HCT116 (cell line): Measurements from ENCODE around the gene KISS1R. TPM values are rescaled to one million over a fixed set of nuclear protein-coding genes. Genes with fewer than 3 reads are reported as not detected.

Source experiments
- ATAC-seq: fragments of 200-7000 bp; cut with Tn5 transposase; 2 replicates; pipeline ENCODE4 v1.9.1; 2020; ENCODE audit warnings: mild to moderate bottlenecking, moderate library complexity
- BruUV-seq: library from RNA; stranded (reverse); fragments of 400-500 nt; replicated peaks from 2 replicates; lab custom pipeline; 2021; lab: Mats Ljungman, UMichigan
- CTCF ChIA-PET: fragments of 300-600 bp; sonication (Branson Sonifier 250); formaldehyde crosslinking; loops from one replicate; lab custom pipeline; 2021; ENCODE audit warnings: antibody characterized with exemption; lab: Charles Lee
- POLR2A ChIA-PET: fragments of 300-600, 350-600 bp; sonication (Branson Sonifier 250); formaldehyde crosslinking; loops from one replicate; lab custom pipeline; 2021; ENCODE audit warnings: antibody characterized with exemption; lab: Charles Lee
- RAD21 ChIA-PET, 2 experiments: fragments of 300-600 bp; sonication (Branson Sonifier 250); formaldehyde crosslinking; loops; one replicate each; lab custom pipeline; 2023; ENCODE audit warnings: low total read pairs in 2 of 2; ENCODE audit not compliant: uncharacterized antibody in 2 of 2, unreplicated experiment in 2 of 2, low non-redundant PET in 1 of 2; lab: Charles Lee
- DNase-seq: peaks from one replicate; pipeline ENCODE4 v3.0.0-alpha.2; 2010; ENCODE audit warnings: low read depth, low spot score
- H2AFZ ChIP-seq: fragments of 200-600 bp; shearing (Covaris generic), sonication (generic); 2 replicates; pipeline ENCODE4 v1.6.1; 2017; ENCODE audit warnings: low read depth, mixed run types, mixed read lengths, antibody characterized with exemption, low read length; ENCODE audit not compliant: poor library complexity, severe bottlenecking
- H3K27ac ChIP-seq: 2 replicates; pipeline ENCODE4 v1.5.1; 2012; ENCODE audit warnings: low read depth, low read length
- H3K27me3 ChIP-seq: fragments of 200-600 bp; sonication (generic); 2 replicates; pipeline ENCODE4 v1.6.1; 2016; ENCODE audit warnings: mixed run types, low read length, mixed read lengths; ENCODE audit not compliant: insufficient read depth
- H3K36me3 ChIP-seq, 2 experiments: fragments of 200-500 bp in 1 of 2; fragments of 200-600 bp in 1 of 2; sonication (Bioruptor generic) in 1 of 2; sonication (generic) in 1 of 2; 2 replicates each; pipeline versions ENCODE4 v1.5.1 to v1.6.1; 2014 to 2016; ENCODE audit warnings: low read length in 2 of 2, inconsistent platforms in 1 of 2, mixed read lengths in 1 of 2, mixed run types in 1 of 2; ENCODE audit not compliant: insufficient read depth in 2 of 2, control insufficient read depth in 1 of 2
- H3K4me1 ChIP-seq, 2 experiments: fragments of 200-600 bp in 1 of 2; sonication (generic) in 1 of 2; 2 replicates each; pipeline versions ENCODE4 v1.5.1 to v1.6.1; 2012 to 2017; ENCODE audit warnings: low read length in 2 of 2, inconsistent platforms in 1 of 2, mild to moderate bottlenecking in 1 of 2, mixed read lengths in 1 of 2, mixed run types in 1 of 2, moderate library complexity in 1 of 2; ENCODE audit not compliant: insufficient read depth in 2 of 2, control insufficient read depth in 1 of 2
- H3K4me2 ChIP-seq: fragments of 200-600 bp; sonication (generic); 2 replicates; pipeline ENCODE4 v1.6.1; 2017; ENCODE audit warnings: mixed run types, low read length, mixed read lengths
- H3K4me3 ChIP-seq, 2 experiments: fragments of 200-600 bp in 1 of 2; sonication (generic) in 1 of 2; replicated peaks in 1 of 2; 2 replicates each; pipeline ENCODE4 v1.5.1; 2011 to 2016; ENCODE audit warnings: low read length in 2 of 2, control low read depth in 1 of 2, low read depth in 1 of 2, mild to moderate bottlenecking in 1 of 2, mixed read lengths in 1 of 2, mixed run types in 1 of 2
- H3K79me2 ChIP-seq: fragments of 200-600 bp; sonication (generic); 2 replicates; pipeline ENCODE4 v1.6.1; 2017; ENCODE audit warnings: mild to moderate bottlenecking, mixed run types, low read length, moderate library complexity, mixed read lengths; ENCODE audit not compliant: insufficient read depth
- H3K9ac ChIP-seq: fragments of 200-600 bp; sonication (generic); 2 replicates; pipeline ENCODE4 v1.6.1; 2016; ENCODE audit warnings: low read length, mixed read lengths
- H3K9me2 ChIP-seq: fragments of 200-600 bp; sonication (generic), shearing (Covaris generic); 2 replicates; pipeline ENCODE4 v1.6.1; 2017; ENCODE audit warnings: mixed run types, mild to moderate bottlenecking, moderate library complexity; ENCODE audit not compliant: insufficient read depth
- H3K9me3 ChIP-seq, 2 experiments: fragments of 200-500 bp in 1 of 2; fragments of 200-600 bp in 1 of 2; sonication (Bioruptor generic) in 1 of 2; sonication (generic) in 1 of 2; 2 replicates each; pipeline ENCODE4 v1.6.1; 2014 to 2017; ENCODE audit warnings: low read length in 2 of 2, mixed read lengths in 2 of 2, inconsistent platforms in 1 of 2, low read depth in 1 of 2, mild to moderate bottlenecking in 1 of 2, mixed run types in 1 of 2, moderate library complexity in 1 of 2; ENCODE audit not compliant: control insufficient read depth in 1 of 2, insufficient read depth in 1 of 2
- H4K20me1 ChIP-seq: fragments of 200-600 bp; sonication (generic), shearing (Covaris generic); 2 replicates; pipeline ENCODE4 v1.6.1; 2017; ENCODE audit warnings: mixed run types, mild to moderate bottlenecking, moderate library complexity; ENCODE audit not compliant: insufficient read depth
- CEBPB ChIP-seq: IDR thresholded peaks from 2 replicates; pipeline ENCODE4 v1.6.1; 2012; ENCODE audit warnings: low read depth
- CTCF ChIP-seq, 3 experiments: fragments of 200-600 bp in 1 of 3; sonication (generic) in 1 of 3; IDR thresholded peaks in 2 of 3; conservative IDR thresholded peaks in 1 of 3; 2 replicates each; pipeline ENCODE4 v1.5.1; 2012 to 2017; ENCODE audit warnings: low read depth in 2 of 3, low read length in 2 of 3, antibody characterized with exemption in 1 of 3, borderline replicate concordance in 1 of 3, control low read depth in 1 of 3, mild to moderate bottlenecking in 1 of 3, mixed read lengths in 1 of 3, mixed run types in 1 of 3, moderate library complexity in 1 of 3; ENCODE audit not compliant: insufficient read depth in 1 of 3
- EGR1 ChIP-seq: IDR thresholded peaks from 2 replicates; pipeline ENCODE4 v1.6.1; 2012; ENCODE audit warnings: low read depth
- ELF1 ChIP-seq: IDR thresholded peaks from 2 replicates; pipeline ENCODE4 v1.6.1; 2012; ENCODE audit warnings: low read depth, borderline replicate concordance
- EZH2 ChIP-seq: fragments of 200-600 bp; sonication (generic); IDR thresholded peaks from 2 replicates; pipeline ENCODE4 v1.6.1; 2017; ENCODE audit warnings: antibody characterized with exemption, mixed run types
- EZH2phosphoT487 ChIP-seq: fragments of 200-600 bp; IDR thresholded peaks from 2 replicates; pipeline ENCODE4 v1.6.1; 2018; ENCODE audit warnings: antibody characterized with exemption, borderline replicate concordance
- MAX ChIP-seq: IDR thresholded peaks from 2 replicates; pipeline ENCODE4 v1.6.1; 2012
- POLR2A ChIP-seq: IDR thresholded peaks from 2 replicates; pipeline ENCODE4 v1.7.0; 2011; ENCODE audit warnings: borderline replicate concordance; ENCODE audit not compliant: insufficient read depth, insufficient read length; ENCODE audit errors: extremely low read depth
- SP1 ChIP-seq: IDR thresholded peaks from 2 replicates; pipeline ENCODE4 v1.6.1; 2012; ENCODE audit warnings: low read depth
- ZFX ChIP-seq: fragments of 450-650 bp; IDR thresholded peaks from 2 replicates; pipeline ENCODE4 v1.6.1; 2017
- intact Hi-C: fragments of 100-400 bp; cut with micrococcal nuclease; formaldehyde crosslinking; loops from 2 replicates; pipeline ENCODE4 v1.10.0; 2022
- total RNA-seq: library from RNA; stranded (reverse); gene quantifications from one replicate; pipeline ENCODE4 v1.2.1, GENCODE V29; 2021; ENCODE audit not compliant: unreplicated experiment

Gene KISS1R
- total RNA-seq, 1 experiment from 2014 or later: 5.9 TPM

DNA sequence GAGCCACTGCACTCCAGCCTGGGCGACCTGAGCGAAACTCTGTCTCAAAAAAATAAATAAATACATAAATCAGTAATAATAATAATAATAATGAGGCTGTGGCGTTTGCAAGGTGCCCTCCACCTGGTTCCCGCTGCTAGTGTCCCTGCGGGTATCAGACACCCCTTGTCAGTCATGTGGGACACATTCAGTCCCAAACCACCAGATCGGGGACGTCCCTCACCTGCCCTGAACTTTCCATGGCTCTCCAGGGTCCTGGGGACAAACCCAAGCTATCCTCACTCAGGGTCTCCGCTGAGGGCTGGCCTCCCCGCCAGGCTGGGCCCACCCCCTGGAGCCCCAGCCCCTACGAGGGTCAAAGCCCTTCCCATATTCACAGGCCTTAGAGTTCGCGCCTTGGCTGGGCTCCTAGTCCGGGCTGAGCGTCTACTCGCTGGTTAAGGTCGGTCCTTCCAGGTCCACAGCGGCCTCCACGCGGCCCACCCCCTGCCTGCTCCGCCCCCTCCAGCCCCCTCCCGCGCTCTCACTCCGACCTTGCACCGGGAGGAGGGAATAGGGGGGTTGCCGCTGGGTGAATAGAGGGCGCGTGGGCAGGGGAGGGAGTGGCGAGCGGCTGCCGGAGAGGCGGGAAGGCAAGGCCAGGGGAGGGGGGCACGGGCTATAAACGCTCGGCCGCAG is 349 bp upstream of the KISS1R start:
- Histone ChIP-seq H2AFZ (peak overlapping the region; percentile 40), H3K27ac (peak overlapping the region; percentile 71; the same call in 1 of the 2 replicates), H3K4me1 (peaks cover 6 to 29% of the 10 kb centered on the region in 2 experiments), H3K27me3 (no peaks in the 10 kb centered on the region), H3K9ac (peak overlapping the region; percentile 71), H3K9me3 (no peaks in the 10 kb centered on the region), H3K9me2 (no peaks in the 10 kb centered on the region), H3K4me3 (peak overlapping the region; percentile 47 to 67), H3K36me3 (no peaks in the 10 kb centered on the region), H4K20me1 (no peaks in the 10 kb centered on the region), H3K79me2 (peaks cover 7% of the 10 kb centered on the region), H3K4me2 (peak overlapping the region; percentile 98)
- ChIA-PET POLR2A (no interaction called here), CTCF (no interaction called here), RAD21 (interaction anchor here in 1 of 2 experiments (0.5 to 0.7 kb wide), 2 partner anchors 56 to 85 kb away, joined by 3 read pairs; no protein-coding TSS in a partner anchor)
- peak; percentile 48 for ATAC-seq
- TF ChIP-seq CTCF (IDR thresholded peaks at IDR 0.05 in 2 of 3, conservative IDR thresholded peaks at IDR 0.05 in 1 of 3; ENCODE audit: borderline replicate concordance in 1 of 3, insufficient read depth in 1 of 3, low read depth in 2 of 3, low read length in 2 of 3) (no peak), EGR1 (peak; percentile 60)
- intact Hi-C loops: loop anchor here (1.0 kb wide), 2 partner anchors 33 to 146 kb away; no protein-coding TSS in a partner anchor
- no TSS peak for BruUV-seq
- DNase-seq: no peak

DNA sequence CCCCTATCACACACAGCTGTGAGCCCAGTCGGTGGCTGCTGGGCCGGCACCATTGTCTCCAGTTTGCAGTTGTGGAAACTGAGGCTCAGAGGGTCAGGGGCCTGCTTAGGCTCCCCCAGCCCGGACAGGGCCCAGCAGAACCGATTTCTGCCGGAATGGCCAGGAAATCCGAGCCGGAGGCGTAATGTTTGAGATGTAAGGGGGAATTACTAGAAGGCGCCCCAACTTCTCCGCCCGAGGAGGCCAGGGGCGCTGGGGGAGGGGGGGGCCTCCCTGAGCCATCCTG is 962 bp downstream of the KISS1R start:
- no peaks in the 10 kb centered on the region for H3K36me3 ChIP-seq
- H4K20me1 ChIP-seq: no peaks in the 10 kb centered on the region
- H3K9me2 ChIP-seq: no peaks in the 10 kb centered on the region
- peaks cover 6 to 32% of the 10 kb centered on the region in 2 experiments for H3K4me1 ChIP-seq
- TF ChIP-seq MAX: no peak
- no peak for TF ChIP-seq CEBPB
- TF ChIP-seq ZFX: no peak
- no peak for TF ChIP-seq ELF1
- TF ChIP-seq SP1: no peak
- no peak for TF ChIP-seq EZH2phosphoT487
- TF ChIP-seq POLR2A: no peak
- no peak for TF ChIP-seq CTCF (IDR thresholded peaks at IDR 0.05 in 2 of 3, conservative IDR thresholded peaks at IDR 0.05 in 1 of 3; ENCODE audit: borderline replicate concordance in 1 of 3, insufficient read depth in 1 of 3, low read depth in 2 of 3, low read length in 2 of 3)
- no peak for TF ChIP-seq EZH2
- H3K27ac ChIP-seq: peak overlapping the region; percentile 71; the same call in 1 of the 2 replicates
- ChIA-PET RAD21 (interaction anchor here in 1 of 2 experiments (0.5 kb wide), 1 partner anchor 148 kb away, joined by 3 read pairs; no protein-coding TSS in a partner anchor), CTCF (no interaction called here), POLR2A (no interaction called here)
- H3K4me3 ChIP-seq: peak overlapping the region; percentile 47 to 67
- H3K79me2 ChIP-seq: no peaks in the 10 kb centered on the region
- H3K9ac ChIP-seq: peak overlapping the region; percentile 71
- H3K9me3 ChIP-seq: no peaks in the 10 kb centered on the region
- BruUV-seq: no TSS peak
- ATAC-seq: no peak
- intact Hi-C loops: no loop called here
- H2AFZ ChIP-seq: no peak overlapping the region
- H3K27me3 ChIP-seq: no peaks in the 10 kb centered on the region
- peak overlapping the region; percentile 98 for H3K4me2 ChIP-seq
- no peak for DNase-seq
